Retina (tissue), 1 donor: ENCODE results near the gene PDCL3.
A peak's percentile ranks its signal among the peaks of the same experiment; 100 is the strongest.

Experiments used
- DNase-seq: peaks from one replicate; pipeline ENCODE4 v3.0.0-alpha.2; 2016

Gene PDCL3

DNA sequence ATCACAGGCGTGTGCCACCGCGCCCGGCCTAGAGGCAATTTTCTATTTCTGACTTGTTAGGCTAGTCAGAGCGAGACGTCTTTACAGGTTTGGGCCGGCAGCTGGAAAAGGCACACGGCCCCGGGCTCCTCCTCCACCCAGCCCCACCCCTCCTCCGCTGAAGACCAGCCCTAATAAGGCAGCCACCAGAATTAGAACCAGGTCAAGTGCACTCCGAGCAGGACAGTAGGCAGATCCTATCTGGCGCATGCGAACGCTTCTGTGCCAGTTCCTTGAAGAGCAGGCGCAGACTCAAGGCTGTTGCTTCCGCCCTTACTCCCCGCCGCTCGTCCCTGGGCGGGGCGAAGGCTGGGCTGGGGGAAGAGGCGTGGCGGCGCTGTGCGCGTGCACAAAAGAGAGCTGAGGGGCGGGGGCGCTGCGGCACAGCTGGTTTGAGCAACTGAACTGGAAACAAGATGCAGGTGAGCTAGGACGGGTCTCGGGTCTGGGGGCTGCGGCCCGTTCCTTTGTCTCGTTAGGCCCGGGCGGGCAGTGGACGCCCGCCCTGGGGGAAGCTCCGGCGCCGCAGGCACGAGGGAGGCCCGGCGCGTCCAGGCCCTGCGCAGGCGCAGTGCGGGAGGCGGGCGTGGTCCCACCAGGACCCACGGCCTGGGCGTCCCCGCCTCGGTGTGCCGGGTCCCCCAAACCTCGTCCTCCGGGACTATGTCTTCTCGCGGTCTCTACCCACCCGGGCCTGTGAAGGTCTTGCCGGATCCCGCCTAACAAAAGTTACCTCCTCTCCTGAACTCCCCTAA is at the start of gene PDCL3:
Gene PDCL3 (plus strand): TSS at position 381 of the 794 bp plus-strand sequence. CDS start 75 bp downstream, at position 456.
- DNase-seq = peak; percentile 99

DNA sequence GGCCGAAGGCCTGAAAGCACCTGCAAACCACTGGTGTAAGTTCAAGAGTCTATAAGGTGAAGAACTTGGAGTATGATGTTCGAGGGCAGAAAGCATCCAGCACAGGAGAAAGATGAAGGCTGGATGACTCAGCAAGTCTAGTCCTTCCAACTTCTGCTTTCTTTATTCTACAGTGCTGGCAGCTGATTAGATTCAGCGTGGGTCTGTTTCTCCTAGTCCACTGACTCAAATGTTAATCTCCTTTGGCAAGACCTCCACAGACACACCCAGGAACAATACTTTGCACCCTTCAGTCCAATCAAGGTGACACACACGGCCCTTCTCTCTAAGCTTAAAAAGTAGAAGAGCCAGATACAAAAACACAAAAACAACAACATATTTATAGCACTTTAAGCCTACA is 49.1 kb upstream of the PDCL3 start:
- DNase-seq = no peak

DNA sequence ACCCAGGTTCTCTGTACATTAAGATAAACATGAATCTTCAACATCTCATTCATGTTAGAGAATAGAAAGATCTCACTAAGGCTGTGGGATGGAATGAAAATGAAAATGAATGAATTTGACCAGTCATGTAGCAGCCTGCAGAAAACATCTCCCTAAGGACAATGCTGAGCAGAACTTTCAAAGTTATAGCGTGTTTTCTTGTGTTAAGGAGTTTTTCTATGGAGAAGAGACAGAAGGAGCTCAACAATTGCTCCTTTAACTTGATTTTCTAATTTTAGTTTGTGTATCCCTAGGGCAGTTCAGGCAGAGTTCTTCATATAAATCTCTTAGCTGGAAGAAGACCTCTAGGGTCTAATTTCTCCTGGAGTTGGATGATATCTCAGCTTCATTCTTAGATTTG is 45.2 kb upstream of the PDCL3 start:
- no peak for DNase-seq

DNA sequence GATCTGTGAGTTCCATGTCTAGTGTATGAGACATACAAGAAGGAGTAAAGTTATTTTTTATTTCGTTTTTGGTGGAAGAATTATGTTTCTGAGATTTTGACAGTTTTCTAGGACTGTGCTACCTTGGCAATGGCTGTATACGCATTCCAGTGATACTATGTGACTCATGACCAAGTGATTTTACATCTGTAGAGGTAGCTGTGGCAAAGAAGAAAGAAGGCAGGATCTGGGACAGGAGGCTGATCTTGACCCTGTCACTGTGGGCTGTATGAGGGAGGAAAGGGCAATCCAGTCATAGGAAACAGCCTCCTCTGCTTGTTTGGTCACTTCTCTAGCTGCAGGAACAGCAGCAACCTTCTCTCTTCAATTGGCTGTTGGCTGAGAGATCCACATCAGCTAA is 44.0 kb upstream of the PDCL3 start:
- no peak for DNase-seq

DNA sequence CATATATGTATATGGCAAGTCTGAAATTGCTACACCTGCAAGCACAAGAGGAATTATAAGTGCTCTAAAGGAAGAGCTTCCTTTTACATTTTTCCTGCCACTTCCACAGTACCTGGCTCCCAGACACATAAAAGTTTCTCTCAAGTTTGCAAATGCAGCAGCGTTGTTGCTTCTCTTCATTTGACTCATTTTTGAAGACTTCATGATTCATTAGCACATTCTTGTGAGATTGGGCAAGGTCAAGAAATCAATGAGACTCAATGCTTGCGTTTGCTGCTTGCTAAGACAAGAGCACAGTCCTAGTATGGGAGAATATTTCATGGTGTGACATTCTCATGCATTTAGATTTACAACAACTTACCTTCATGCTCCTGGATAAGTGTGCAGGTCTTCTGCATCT is 42.6 kb upstream of the PDCL3 start:
- no peak for DNase-seq

DNA sequence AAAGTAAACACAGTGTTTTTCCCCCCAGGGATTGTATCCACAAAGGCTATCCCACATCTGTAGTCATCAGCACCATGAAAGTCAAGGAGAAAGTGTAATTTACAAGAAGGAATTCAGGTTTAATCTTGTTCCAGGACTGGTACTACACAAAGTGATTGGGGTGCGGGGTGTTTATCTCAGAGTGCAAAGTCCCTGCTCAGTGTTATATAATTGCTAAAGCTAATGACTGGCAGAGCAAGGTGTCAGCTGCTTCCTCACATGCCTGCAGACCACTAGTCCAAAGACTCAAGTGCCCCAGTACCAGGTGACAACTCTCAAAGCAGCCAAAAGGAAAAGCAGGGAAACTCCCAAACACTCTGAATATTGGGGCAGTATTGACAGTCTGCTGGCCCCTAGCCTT is 40.4 kb upstream of the PDCL3 start:
- no peak for DNase-seq

DNA sequence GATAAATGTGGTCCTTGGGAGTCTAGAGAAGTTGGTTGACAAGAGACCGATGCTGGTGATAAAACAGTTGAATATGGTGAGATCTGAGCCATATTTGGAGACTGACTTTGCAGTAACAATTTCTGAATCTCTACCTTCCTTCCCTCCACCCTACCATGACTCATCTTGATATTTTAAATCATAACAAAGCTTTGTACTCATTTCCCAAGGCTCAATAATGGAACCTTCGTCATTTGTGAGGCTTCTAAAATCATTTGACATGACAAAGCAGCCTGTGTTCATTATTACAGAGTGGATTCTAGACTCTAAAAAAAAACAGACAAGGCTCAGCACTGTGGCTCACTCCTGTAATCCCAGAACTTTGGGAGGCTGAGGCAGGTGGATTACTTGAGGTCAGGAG is 38.5 kb upstream of the PDCL3 start:
- no peak for DNase-seq

DNA sequence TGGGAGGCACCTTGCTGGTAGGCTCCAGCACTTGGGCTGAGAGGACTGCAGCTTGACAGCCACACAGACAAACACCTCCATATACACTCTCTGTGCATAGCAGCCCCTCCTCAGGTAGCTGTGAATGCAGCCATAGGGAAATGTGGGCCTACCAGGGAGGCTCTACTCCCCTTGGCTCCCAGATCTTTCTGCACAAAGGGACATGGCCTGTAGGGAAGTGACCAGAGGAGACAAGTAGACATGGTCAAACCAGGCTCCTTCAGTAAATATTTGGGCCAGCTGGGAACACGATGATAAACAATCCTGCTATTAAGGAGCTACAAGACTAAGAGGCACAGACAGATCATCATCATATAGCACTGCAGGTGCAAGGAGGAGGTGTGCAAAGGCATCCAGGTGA is 35.9 kb upstream of the PDCL3 start:
- DNase-seq = no peak

DNA sequence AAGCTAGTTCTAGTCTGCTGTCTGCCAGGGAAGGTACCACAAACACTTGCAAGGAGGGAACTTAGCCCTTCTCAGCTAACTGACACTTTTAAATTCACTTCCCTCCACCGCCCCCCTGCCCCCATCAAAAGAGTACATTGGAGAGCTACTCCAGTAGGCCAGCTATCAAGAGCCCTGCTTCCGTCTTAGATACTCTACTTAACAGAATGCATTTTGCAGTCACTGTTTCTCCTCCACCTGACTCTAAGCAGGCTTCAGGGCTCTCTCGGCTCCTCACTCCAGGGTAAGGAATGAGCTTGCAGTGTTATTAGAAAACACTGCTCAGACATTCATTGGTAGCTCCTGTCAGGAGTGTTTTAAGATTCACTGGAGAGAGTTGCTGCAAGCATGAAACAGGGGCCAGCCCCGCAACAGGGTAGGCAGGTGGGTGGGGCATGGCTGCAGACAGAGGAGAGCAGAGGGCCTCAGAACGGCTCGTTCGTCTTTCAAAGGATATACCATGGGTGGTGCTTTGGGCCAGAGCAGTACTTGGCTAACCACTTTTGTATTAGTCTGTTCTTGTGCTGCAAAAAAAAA is 35.3 kb upstream of the PDCL3 start:
- DNase-seq = no peak

DNA sequence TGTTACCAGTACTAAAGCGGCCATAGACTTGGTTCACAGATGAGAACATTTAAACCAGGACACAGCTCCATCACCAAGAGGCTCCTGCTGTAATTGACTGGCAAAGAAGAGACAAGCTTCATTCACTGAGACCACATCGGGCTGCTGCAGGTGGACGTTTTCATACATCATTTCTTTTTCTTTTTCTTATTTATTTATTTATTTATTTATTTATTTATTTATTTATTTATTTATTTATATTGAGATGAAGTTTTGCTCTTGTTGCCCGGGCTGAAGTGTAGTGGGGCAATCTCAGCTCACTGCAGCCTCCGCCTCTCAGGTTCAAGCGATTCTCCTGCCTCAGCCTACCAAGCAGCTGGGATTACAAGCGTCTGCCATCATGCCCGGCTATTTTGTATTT is 33.6 kb upstream of the PDCL3 start:
- no peak for DNase-seq

DNA sequence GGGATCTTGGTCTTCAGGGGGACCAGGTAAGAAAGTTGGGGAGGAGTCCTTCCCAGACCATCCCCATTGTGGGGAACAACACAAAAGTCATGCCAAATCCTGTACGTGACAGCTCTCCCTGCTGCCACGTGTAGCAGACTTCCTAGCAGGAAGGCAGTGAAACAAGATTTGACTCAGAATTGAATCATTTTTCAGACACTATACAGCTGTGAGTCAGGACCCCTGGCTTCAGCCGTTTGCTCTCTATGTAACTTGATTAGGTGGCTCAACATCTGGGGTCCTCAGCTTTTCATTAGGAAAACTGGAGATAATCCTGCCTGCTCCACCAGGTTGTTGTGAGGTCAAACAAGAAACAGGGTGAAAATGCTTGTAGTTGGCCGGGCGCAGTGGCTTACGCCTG is 32.9 kb upstream of the PDCL3 start:
- no peak for DNase-seq

DNA sequence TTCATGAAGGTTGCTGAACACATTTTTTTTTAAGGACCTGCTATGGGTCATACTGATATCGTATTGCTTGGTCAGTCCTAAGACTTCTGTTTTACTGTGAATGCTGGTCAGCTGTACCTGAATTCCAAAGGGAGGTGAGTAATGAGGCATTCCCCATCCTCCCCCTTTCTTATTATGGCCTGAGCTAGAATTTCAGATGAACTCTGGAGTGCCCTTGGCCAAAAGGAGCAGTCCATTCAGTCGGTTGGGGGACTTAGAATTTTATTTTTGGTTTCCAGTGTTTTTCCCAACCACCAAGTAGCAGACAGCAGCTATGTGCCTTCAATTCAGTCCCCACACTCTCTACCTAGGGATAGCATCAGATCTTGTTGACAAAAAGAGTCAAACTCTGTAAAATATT is 26.9 kb upstream of the PDCL3 start:
- DNase-seq = no peak

DNA sequence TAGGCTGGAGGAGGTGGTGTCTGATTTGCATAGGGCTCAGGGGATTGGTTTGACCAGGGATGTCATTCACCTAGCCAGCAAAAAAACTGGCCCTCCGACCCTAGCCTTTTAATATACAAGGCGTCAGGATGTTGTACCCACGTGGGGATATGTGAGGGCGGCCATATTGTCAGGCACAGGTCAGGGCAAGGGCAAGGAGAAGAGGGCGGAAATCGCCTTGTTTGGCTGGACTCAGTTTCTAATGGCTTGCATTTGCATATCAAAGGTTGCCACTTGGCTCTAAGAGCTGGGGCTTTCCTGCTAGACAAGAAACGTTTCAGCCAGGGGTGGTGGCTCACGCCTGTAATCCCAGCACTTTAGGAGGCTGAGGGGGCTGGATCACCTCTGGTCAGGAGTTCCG is 24.9 kb upstream of the PDCL3 start:
- no peak for DNase-seq

DNA sequence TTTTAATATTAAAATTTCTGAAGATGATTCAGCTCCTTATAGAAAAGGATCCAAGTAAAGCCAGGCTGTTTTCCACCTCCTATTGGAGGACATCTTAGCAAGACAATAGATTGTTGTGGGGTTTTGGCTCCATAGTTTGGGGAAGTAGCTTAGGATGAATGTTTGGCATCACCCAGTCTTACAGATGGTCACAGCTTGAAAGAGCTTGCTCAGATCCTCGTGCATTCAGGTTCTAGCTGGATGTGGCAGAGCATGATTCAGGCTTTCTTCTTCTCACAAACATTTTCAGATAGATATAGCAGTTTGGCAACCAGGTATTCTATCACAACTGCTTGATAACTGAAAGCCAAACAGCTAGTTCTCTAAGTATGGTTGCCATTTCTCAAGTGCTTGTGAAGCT is 23.6 kb upstream of the PDCL3 start:
- DNase-seq = no peak

DNA sequence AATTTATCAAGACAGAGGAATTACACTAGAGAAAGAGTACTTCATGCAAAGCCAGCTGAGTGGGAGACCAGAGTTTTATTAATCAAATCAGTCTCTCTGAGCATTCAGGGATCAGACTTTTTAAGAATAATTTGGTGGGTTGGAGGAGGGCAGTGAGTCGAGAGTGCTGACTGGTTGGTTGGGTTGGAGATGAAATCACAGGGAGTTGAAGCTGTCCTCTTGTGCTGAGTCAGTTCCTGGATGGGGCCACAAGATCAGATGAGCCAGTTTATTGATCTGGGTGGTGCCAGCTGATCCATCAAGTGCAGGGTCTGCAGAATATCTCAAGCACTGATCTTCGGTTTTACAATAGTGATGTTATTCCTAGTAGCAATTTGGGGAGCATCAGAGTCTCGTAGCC is 21.4 kb upstream of the PDCL3 start:
- DNase-seq = no peak

DNA sequence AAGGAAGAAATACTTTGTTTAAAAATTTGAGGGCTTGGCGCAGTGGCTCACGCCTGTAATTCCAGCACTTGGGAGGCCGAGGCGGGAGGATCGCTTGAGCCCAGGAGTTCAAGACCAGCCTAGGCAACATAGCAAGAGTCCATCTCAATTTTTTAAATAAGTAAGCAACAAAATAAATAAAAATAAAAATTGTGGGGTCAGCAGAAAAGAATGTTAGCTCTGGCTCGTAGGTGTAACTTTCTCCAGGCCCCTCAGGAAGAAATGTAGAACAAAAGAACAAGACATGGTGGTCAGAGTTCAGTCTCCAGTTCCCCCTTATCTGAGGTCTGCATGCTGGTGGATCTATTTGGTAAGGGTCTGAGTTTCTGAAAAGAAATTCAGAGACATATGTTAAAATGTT is 20.4 kb upstream of the PDCL3 start:
- no peak for DNase-seq

DNA sequence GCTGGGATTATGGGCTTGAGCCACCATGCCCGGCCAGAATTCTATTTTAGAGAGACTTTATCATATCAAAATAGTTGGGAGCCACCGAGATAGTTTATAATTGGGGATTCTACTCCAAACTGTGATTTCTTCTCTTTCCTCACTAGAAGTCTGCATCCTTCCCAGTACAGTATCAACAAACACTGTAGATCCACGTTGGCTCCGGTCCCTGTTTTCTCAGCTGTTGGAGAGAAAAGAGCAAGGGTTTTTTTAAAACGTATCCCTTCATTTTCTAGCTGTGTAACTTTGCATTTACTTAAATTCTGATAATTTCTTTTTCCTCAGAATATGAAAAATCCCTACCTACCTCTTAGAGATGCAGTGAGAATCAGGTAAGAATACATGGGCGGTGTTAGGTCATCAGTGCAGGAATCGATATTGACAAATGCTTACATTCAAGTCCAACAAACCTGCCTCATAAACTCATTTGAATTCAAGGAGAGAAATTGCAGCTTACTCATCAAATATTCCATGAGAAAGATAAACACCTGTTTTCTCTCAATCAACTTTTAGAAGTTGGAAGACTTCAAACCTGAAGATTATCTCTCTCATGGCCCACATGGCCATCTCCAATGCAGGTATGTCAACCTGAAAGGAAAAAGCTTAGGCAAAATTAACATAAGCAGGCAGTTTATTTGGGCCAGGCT is 17.7 kb upstream of the PDCL3 start:
- no peak for DNase-seq

DNA sequence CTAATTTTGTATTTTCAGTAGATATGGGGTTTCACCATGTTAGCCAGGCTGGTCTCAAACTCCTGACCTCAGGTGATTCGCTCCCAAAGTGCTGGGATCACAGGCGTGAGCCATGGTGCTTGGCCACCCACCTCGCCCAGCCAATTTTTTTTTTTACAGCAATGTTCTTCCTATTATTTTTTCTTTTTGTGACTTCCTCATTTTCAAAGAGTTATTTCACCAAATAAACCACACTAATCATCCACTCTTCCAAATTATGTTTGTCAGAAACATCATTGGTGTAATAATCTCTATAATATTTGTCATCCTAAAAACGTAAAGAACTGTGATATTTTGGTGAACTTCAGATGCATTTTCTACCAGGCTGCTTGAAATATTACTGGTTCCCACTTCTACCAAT is 16.3 kb upstream of the PDCL3 start:
- no peak for DNase-seq

DNA sequence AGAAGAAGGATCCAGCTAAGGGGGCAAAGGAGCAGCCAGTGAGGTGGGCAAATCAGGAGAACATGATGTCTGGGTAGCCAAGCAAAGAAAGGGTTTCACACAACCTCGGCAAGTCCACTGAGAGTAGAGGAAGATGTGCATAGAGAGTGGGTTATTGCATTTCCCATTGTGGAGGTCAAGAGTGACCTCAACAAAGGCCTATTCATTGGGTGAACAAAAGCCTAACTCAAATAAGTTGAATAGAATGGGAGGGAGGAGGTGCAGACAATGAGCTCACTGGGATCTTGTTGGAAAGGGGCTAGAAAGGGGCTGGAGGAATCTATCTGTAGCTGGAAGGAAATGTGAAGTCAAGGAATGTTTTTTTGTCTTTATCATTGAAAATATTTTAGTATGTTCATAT is 14.0 kb upstream of the PDCL3 start:
- peak; percentile 33 for DNase-seq

DNA sequence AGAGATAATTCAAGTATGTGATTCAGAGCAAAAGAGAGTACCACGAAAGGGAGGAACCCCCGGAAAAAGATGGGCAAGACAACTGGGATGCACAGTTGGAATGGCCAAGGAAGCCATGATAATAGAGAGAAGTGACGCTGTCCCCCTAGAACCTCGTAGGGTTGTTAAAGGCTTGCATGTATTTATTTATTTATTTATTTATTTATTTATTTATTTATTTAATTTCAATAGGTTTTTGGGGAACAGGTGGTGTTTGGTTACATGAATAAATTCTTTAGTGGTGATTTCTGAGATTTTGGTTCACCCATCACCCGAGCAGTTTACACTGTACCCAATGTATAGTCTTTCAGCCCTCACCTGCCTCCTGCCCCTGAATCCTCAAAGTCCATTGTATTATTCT is 11.5 kb upstream of the PDCL3 start:
- DNase-seq = no peak

DNA sequence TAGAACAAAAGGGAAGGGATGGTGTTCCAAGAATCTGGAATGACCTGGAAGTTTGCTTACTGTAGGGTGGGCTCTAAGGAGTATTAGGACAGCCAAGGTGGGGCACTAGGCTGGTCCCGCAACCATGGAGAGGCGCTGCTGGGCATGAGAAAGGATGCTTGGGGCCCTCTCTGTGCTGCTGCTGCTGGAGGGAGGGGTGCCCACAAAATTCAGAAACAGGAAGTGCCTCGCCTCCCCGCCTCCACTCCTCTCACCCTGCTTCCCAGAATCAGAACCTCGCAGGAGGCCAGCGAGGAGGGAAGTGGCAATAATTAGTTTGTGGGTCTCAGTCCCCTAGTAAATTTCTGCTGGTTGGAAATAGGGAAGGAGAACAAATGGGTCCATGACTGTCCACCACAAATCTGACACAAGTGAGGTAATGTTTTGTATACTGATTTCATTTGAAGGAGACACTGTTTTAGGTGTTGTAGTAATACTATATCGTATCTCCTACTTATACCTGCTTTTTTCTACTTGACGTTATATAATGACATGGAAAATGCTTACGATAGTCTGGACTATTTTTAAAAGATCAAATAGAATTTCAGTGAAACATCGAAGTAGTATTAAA is 7.9 kb upstream of the PDCL3 start:
- DNase-seq = no peak

DNA sequence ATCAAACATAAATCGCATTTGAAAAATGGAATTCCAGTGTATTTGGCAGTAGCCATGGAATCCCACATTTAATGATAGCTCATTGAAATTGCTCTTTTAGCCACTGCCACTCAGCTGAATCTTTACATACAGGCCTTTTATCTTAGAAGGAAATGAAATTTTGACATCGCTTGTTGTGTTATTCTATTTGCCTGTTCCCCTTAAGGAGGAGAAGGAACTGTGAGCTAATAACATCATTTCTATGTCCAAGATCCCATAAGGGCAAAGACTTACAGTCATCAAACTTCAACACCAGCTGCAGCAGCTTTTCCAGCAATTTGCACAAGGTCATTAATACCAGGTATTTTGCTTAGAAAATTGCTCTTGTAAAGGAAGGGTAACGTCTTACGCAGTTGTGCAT is 6.0 kb upstream of the PDCL3 start:
- no peak for DNase-seq

DNA sequence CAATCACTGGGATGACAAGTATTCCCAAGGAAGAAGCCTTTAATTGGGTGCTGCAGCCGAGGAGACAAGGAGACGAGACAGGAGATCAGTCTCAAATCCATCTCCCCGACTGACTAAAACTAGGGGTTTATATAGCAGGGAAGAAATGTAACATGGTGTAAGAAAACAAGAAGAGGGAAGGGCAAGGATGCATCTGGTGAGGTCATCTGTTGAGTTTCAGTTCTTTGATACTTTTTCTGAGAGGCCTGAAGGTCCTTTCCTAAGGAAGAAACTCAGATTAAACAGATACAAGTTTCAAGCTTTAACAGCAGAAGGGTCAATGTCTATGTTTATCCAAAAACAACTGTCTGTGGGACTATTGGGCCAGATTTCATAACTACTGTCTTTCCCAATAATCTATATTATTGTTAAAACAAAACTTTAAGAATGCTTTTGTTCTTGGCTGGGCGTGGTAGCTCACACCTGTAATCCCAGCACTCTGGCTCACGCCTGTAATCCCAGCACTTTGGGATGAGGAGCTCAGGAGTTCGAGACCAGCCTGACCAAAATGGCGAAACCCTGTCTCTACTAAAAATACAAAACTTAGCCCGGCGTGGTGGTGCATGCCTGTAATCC is 2.5 kb upstream of the PDCL3 start:
- DNase-seq = no peak

DNA sequence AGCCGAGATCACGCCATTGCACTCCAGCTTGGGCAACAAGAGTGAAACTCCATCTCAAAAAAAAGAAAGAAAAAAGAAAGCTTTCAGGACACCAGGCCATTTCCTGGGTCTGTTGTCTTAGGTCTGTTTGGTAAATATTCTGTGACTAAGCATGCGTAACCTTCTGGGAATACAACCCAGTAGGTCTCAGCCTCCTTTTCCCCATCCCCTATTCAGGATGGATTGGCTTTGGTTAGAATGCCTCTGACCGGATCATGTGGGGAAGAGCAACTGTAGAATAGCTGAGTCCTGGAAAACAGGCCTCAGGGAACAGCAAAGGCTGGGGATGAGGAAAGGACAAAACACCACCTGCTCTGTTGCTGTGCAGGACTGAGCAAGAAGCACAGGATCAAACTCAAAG is 1.6 kb upstream of the PDCL3 start:
- no peak for DNase-seq
